K562 (cell line): ENCODE data around the gene SMAD1.

Experiments
- CHD1 ChIP-seq: fragments of 200-600 bp; sonication (generic); IDR thresholded peaks from one replicate; pipeline ENCODE4 v1.6.1; 2012; ENCODE audit warnings: mild to moderate bottlenecking, moderate library complexity, low read length, inconsistent platforms
- CHD2 ChIP-seq: IDR thresholded peaks from 2 replicates; pipeline ENCODE4 v1.6.1; 2011; ENCODE audit warnings: low read depth, low read length
- CREB1 ChIP-seq, 2 experiments: sonication (generic) in 1 of 2; formaldehyde crosslinking in 1 of 2; IDR thresholded peaks; 2 replicates each; pipeline versions ENCODE4 v1.6.1 to v1.8.0; 2012 to 2022; ENCODE audit warnings: inconsistent platforms in 1 of 2, mild to moderate bottlenecking in 1 of 2, missing genetic modification reagents in 1 of 2, moderate library complexity in 1 of 2
- CTBP1 ChIP-seq: fragments of 450-650 bp; IDR thresholded peaks from 2 replicates; pipeline ENCODE4 v1.6.1; 2016; ENCODE audit warnings: borderline replicate concordance
- CTCF ChIP-seq, 3 experiments: IDR thresholded peaks in 2 of 3; conservative IDR thresholded peaks in 1 of 3; 2 replicates each; pipeline ENCODE4 v1.5.1; 2011 to 2012; ENCODE audit warnings: low read length in 3 of 3, mild to moderate bottlenecking in 3 of 3, control low read depth in 2 of 3, improper control_type of control experiment in 1 of 3, inconsistent platforms in 1 of 3, low read depth in 1 of 3, mixed read lengths in 1 of 3, moderate library complexity in 1 of 3; ENCODE audit not compliant: insufficient read depth in 2 of 3
- ELK1 ChIP-seq: sonication (generic); formaldehyde crosslinking; IDR thresholded peaks from 2 replicates; pipeline ENCODE4 v1.8.1; 2022; ENCODE audit warnings: missing genetic modification reagents
- EP300 ChIP-seq: IDR thresholded peaks from 2 replicates; pipeline ENCODE4 v1.6.1; 2012; ENCODE audit warnings: low read length, improper control_type of control experiment
- ETV6 ChIP-seq, 3 experiments: fragments of 150-350 bp in 1 of 3; sonication (generic) in 1 of 3; formaldehyde crosslinking in 1 of 3; IDR thresholded peaks; 2 replicates each; pipeline versions ENCODE4 v1.6.1 to v1.8.0; 2014 to 2022; ENCODE audit warnings: borderline replicate concordance in 2 of 3, low read depth in 2 of 3, antibody characterized with exemption in 1 of 3, low read length in 1 of 3, mild to moderate bottlenecking in 1 of 3, missing genetic modification reagents in 1 of 3
- FOXP4 ChIP-seq: sonication (generic); formaldehyde crosslinking; IDR thresholded peaks from 2 replicates; pipeline ENCODE4 v1.8.0; 2022; ENCODE audit warnings: mild to moderate bottlenecking, missing genetic modification reagents, borderline replicate concordance
- KAT7 ChIP-seq: sonication (generic); formaldehyde crosslinking; IDR thresholded peaks from 2 replicates; pipeline ENCODE4 v1.8.0; 2022; ENCODE audit warnings: missing genetic modification reagents, mild to moderate bottlenecking, borderline replicate concordance
- STAG1 ChIP-seq: sonication (generic); formaldehyde crosslinking; IDR thresholded peaks from 2 replicates; pipeline ENCODE4 v1.5.0; 2020; ENCODE audit warnings: missing genetic modification reagents, borderline replicate concordance
- USF2 ChIP-seq: sonication (generic); formaldehyde crosslinking; IDR thresholded peaks from 2 replicates; pipeline ENCODE4 v1.5.0; 2020; ENCODE audit warnings: missing genetic modification reagents
- ZNF57 ChIP-seq: fragments of 450-650 bp; formaldehyde crosslinking; IDR thresholded peaks from 2 replicates; pipeline ENCODE4 v1.4.0; 2020; ENCODE audit warnings: mild to moderate bottlenecking, moderate library complexity

GRCh38 chr4:145436796-145437195, 44.9 kb upstream of the SMAD1 start:
- TF ChIP-seq ZNF57 (CRISPR knock-in tag), result no peak
- TF ChIP-seq CTCF (IDR thresholded peaks at IDR 0.05 in 2 of 3, conservative IDR thresholded peaks at IDR 0.05 in 1 of 3; ENCODE audit: insufficient read depth in 2 of 3, low read depth in 1 of 3, low read length in 3 of 3), result no peak
- TF ChIP-seq ETV6 (IDR thresholded peaks at IDR 0.05; ENCODE audit: borderline replicate concordance in 1 of 2, low read depth in 2 of 2, low read length in 1 of 2), result no peak
- no peak for TF ChIP-seq ETV6 (CRISPR knock-in tag; IDR thresholded peaks at IDR 0.05; ENCODE audit: borderline replicate concordance)
- no peak for TF ChIP-seq CHD2
- TF ChIP-seq KAT7 (CRISPR knock-in tag), result no peak
- TF ChIP-seq ELK1 (CRISPR knock-in tag), result no peak
- no peak for TF ChIP-seq EP300
- no peak for TF ChIP-seq STAG1 (CRISPR knock-in tag)
- no peak for TF ChIP-seq CTBP1
- no peak for TF ChIP-seq CREB1 (IDR thresholded peaks at IDR 0.05)
- TF ChIP-seq CREB1 (CRISPR knock-in tag; IDR thresholded peaks at IDR 0.05), result no peak
- TF ChIP-seq FOXP4 (CRISPR knock-in tag), result no peak
- no peak for TF ChIP-seq USF2 (CRISPR knock-in tag)
- TF ChIP-seq CHD1, result no peak
